ENCODE data around the gene AK2. TPM values are rescaled to one million over a fixed set of nuclear protein-coding genes. Genes with fewer than 3 reads are reported as not detected.
"Not testable (repeated sequence)": the region's sequence is repeated elsewhere in the genome, so short reads cannot be mapped to it uniquely, and the experiment has no call there.

The AK2 gene
- total and polyA plus RNA-seq, 4 donors, result 71.8 to 95.6 (median 82.6) TPM

DNA sequence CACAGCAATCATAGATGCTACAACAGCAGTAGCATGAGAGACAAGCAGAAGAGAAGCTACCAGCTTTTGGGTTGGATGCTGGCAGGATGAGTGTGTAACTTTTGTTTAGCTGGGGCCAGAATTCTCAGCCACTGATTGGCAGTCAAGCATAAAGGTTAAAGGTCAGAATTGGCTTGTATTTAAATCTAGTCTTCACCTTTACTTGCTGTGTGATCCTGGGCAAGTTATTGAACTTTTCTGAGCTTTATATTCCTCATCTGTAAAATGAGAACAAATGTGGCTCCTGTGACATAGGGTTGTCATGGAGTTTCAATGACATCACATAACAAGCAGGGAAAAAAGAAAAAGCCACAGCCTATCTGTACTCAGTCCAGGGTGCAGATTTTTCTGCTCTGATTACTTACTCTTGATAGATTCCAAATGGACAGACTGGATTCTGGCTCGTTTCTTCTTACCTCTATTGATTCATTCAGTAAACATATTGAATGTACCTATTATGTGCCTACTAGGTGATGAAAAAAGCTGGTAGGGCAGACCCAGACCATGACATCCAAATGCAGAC lies 41.4 kb upstream of the AK2 start:
- Histone ChIP-seq H3K4me1 (ENCODE audit: control insufficient read depth in 1 of 2, insufficient read depth in 2 of 2, low read length in 2 of 2) (no peaks in the 10 kb centered on the region), H3K27ac (ENCODE audit: low read depth in 1 of 2, low read length in 2 of 2) (no peak overlapping the region), H3K9me3 (ENCODE audit: control insufficient read depth, low read length) (no peaks in the 10 kb centered on the region), H3K4me3 (ENCODE audit: low read length in 2 of 2) (no peak overlapping the region), H3K36me3 (ENCODE audit: control insufficient read depth in 1 of 2, insufficient read depth in 2 of 2, low read length in 1 of 2) (no peaks in the 10 kb centered on the region), H3K27me3 (ENCODE audit: control insufficient read depth in 1 of 2, insufficient read depth in 2 of 2, low read length in 1 of 2) (no peaks in the 10 kb centered on the region)
- ATAC-seq (ENCODE audit: low FRiP score) (no peak), DNase-seq (no peak)
- WGBS, 2 donors, result 47 to 66% methylated on average over 1 of the region's 1 CpG
- intact Hi-C loops (cut with DNase I), result no loop called here

GRCh38 chr1:33074193-33074945 lies 37.7 kb upstream of the AK2 start:
- ATAC-seq (ENCODE audit: low FRiP score) (no peak), DNase-seq (no peak)
- no peaks in the 10 kb centered on the region for H3K27me3 ChIP-seq (ENCODE audit: control insufficient read depth in 1 of 2, insufficient read depth in 2 of 2, low read length in 1 of 2)
- intact Hi-C loops (cut with DNase I), result no loop called here
- no peaks in the 10 kb centered on the region for H3K4me1 ChIP-seq (ENCODE audit: control insufficient read depth in 1 of 2, insufficient read depth in 2 of 2, low read length in 2 of 2)
- H3K36me3 ChIP-seq (ENCODE audit: control insufficient read depth in 1 of 2, insufficient read depth in 2 of 2, low read length in 1 of 2), result no peaks in the 10 kb centered on the region
- H3K4me3 ChIP-seq (ENCODE audit: low read length in 2 of 2), result no peak overlapping the region
- H3K27ac ChIP-seq (ENCODE audit: low read depth in 1 of 2, low read length in 2 of 2), result no peak overlapping the region
- WGBS, 2 donors, result 69 to 71% methylated on average over 4 of the region's 4 CpGs
- H3K9me3 ChIP-seq (ENCODE audit: control insufficient read depth, low read length), result no peaks in the 10 kb centered on the region

GRCh38 chr1:33072707-33073106 lies 36.0 kb upstream of the AK2 start:
- H3K9me3 ChIP-seq (ENCODE audit: control insufficient read depth, low read length), result no peaks in the 10 kb centered on the region
- WGBS, 2 donors, result 70 to 81% methylated on average over 2 of the region's 2 CpGs
- intact Hi-C loops (cut with DNase I), result no loop called here
- H3K36me3 ChIP-seq (ENCODE audit: control insufficient read depth in 1 of 2, insufficient read depth in 2 of 2, low read length in 1 of 2), result no peaks in the 10 kb centered on the region
- H3K27me3 ChIP-seq (ENCODE audit: control insufficient read depth in 1 of 2, insufficient read depth in 2 of 2, low read length in 1 of 2), result no peaks in the 10 kb centered on the region
- H3K4me3 ChIP-seq (ENCODE audit: low read length in 2 of 2), result no peak overlapping the region
- no peak overlapping the region for H3K27ac ChIP-seq (ENCODE audit: low read depth in 1 of 2, low read length in 2 of 2)
- DNase-seq (no peak), ATAC-seq (ENCODE audit: low FRiP score) (no peak)
- no peaks in the 10 kb centered on the region for H3K4me1 ChIP-seq (ENCODE audit: control insufficient read depth in 1 of 2, insufficient read depth in 2 of 2, low read length in 2 of 2)

DNA sequence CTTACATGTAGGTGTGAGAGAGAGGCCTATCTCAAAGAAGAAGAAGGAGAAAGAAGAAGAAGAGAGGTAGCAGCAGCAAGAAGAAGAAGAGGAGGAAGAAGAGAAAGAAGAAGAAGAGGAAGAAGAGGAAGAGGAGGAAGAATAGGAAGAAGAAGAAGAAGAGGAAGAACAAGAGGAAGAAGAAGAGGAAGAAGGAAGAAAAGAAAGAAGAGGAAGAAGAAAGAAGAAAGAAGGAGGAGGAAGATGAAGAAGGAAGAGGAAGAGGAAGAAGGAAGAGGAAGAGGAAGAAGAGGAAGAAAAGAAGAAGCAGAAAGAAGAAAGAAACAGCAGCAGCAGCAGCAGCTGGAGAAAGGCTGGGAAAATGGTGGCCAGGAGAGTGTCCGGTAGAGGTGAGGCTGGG lies 33.9 kb upstream of the AK2 start:
- Histone ChIP-seq H3K9me3 (ENCODE audit: control insufficient read depth, low read length) (peaks cover under 1% of the 10 kb centered on the region), H3K4me3 (ENCODE audit: low read length in 2 of 2) (no peak overlapping the region), H3K36me3 (ENCODE audit: control insufficient read depth in 1 of 2, insufficient read depth in 2 of 2, low read length in 1 of 2) (no peaks in the 10 kb centered on the region), H3K27ac (ENCODE audit: low read depth in 1 of 2, low read length in 2 of 2) (no peak overlapping the region), H3K27me3 (ENCODE audit: control insufficient read depth in 1 of 2, insufficient read depth in 2 of 2, low read length in 1 of 2) (no peaks in the 10 kb centered on the region), H3K4me1 (ENCODE audit: control insufficient read depth in 1 of 2, insufficient read depth in 2 of 2, low read length in 2 of 2) (no peaks in the 10 kb centered on the region)
- no peak for ATAC-seq (ENCODE audit: low FRiP score)
- 96% methylated on average over 1 of the region's 1 CpG for WGBS, 2 donors
- intact Hi-C loops (cut with DNase I), result no loop called here
- DNase-seq, result no peak

DNA sequence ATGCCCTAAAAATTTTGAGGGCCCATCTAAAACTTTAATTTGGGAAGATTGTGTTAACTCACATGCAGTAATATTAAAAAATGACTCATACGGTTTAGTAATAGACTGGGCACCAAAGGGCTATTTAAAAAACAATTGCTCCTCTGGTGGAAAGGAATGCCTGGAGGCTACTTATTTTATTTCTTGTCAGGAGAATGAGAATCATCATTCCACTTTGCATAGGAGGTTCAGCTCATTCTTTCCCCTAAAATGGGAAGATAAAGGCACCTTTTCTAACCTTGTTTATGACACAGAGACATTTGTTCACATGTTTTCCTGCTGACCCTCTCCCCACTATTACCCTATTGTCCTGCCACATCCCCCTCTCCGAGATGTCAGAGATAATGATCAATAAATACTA lies 31.4 kb upstream of the AK2 start:
- H3K27ac ChIP-seq (ENCODE audit: low read depth in 1 of 2, low read length in 2 of 2); H3K4me1 ChIP-seq (ENCODE audit: control insufficient read depth in 1 of 2, insufficient read depth in 2 of 2, low read length in 2 of 2); H3K27me3 ChIP-seq (ENCODE audit: control insufficient read depth in 1 of 2, insufficient read depth in 2 of 2, low read length in 1 of 2); intact Hi-C loops (cut with DNase I); H3K4me3 ChIP-seq (ENCODE audit: low read length in 2 of 2); H3K36me3 ChIP-seq (ENCODE audit: control insufficient read depth in 1 of 2, insufficient read depth in 2 of 2, low read length in 1 of 2); H3K9me3 ChIP-seq (ENCODE audit: control insufficient read depth, low read length); DNase-seq; ATAC-seq (ENCODE audit: low FRiP score): not testable (repeated sequence)
- 37 to 40% methylated on average over 2 of the region's 2 CpGs for WGBS, 2 donors

- ATAC-seq (ENCODE audit: low FRiP score); H3K4me3 ChIP-seq (ENCODE audit: low read length in 2 of 2); H3K27me3 ChIP-seq (ENCODE audit: control insufficient read depth in 1 of 2, insufficient read depth in 2 of 2, low read length in 1 of 2); H3K27ac ChIP-seq (ENCODE audit: low read depth in 1 of 2, low read length in 2 of 2); H3K4me1 ChIP-seq (ENCODE audit: control insufficient read depth in 1 of 2, insufficient read depth in 2 of 2, low read length in 2 of 2); H3K36me3 ChIP-seq (ENCODE audit: control insufficient read depth in 1 of 2, insufficient read depth in 2 of 2, low read length in 1 of 2); H3K9me3 ChIP-seq (ENCODE audit: control insufficient read depth, low read length); intact Hi-C loops (cut with DNase I); DNase-seq: not testable (repeated sequence)
- 94% methylated on average over 3 of the region's 3 CpGs for WGBS, 2 donors
Observed at GRCh38 chr1:33066477-33066876, 29.8 kb upstream of the AK2 start.

DNA sequence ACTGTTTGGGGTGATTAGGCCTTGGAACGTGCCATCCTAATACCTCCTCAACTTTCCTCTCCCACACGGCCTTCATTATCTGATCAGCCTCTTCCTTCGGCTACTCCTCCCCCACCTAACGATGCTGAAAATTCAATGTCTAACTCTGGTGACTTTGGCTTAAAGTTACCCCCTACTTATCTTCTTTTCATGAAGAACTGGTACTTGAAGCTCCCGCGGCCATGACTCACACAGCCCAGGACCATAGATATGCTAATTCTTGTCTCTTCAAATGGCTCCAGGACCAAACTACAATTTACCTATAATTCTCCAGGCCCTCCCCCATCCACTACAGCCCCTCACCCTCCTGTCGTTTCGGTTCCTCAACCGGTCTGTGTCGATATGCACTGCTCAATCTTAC lies 28.6 kb upstream of the AK2 start:
- no peak for DNase-seq
- Histone ChIP-seq H3K27ac (ENCODE audit: low read depth in 1 of 2, low read length in 2 of 2) (no peak overlapping the region), H3K9me3 (ENCODE audit: control insufficient read depth, low read length) (peaks cover 6% of the 10 kb centered on the region), H3K36me3 (ENCODE audit: control insufficient read depth in 1 of 2, insufficient read depth in 2 of 2, low read length in 1 of 2) (no peaks in the 10 kb centered on the region), H3K27me3 (ENCODE audit: control insufficient read depth in 1 of 2, insufficient read depth in 2 of 2, low read length in 1 of 2) (no peaks in the 10 kb centered on the region), H3K4me1 (ENCODE audit: control insufficient read depth in 1 of 2, insufficient read depth in 2 of 2, low read length in 2 of 2) (no peaks in the 10 kb centered on the region), H3K4me3 (ENCODE audit: low read length in 2 of 2) (no peak overlapping the region)
- WGBS, 2 donors, result 85 to 89% methylated on average over 10 of the region's 10 CpGs
- ATAC-seq (ENCODE audit: low FRiP score), result no peak
- intact Hi-C loops (cut with DNase I), result no loop called here

DNA sequence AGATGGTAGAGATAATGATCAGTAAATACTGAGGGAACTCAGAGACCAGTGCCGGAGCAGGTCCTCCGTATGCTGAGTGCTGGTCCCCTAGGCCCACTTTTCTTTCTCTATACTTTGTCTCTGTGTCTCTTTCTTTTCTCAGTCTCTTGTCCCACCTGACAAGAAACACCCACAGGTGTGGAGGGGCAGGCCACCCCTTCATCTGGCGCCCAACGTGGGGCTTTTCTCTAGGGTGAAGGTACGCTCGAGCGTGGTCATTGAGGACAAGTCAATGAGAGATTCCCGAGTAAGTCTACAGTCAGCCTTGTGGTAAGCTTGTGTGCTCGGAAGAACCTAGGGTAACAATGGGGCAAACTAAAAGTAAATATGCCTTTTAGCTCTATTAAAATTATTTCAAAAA lies 27.6 kb upstream of the AK2 start:
- DNase-seq; H3K36me3 ChIP-seq (ENCODE audit: control insufficient read depth in 1 of 2, insufficient read depth in 2 of 2, low read length in 1 of 2); H3K27me3 ChIP-seq (ENCODE audit: control insufficient read depth in 1 of 2, insufficient read depth in 2 of 2, low read length in 1 of 2); H3K4me3 ChIP-seq (ENCODE audit: low read length in 2 of 2); intact Hi-C loops (cut with DNase I); ATAC-seq (ENCODE audit: low FRiP score); H3K9me3 ChIP-seq (ENCODE audit: control insufficient read depth, low read length); H3K27ac ChIP-seq (ENCODE audit: low read depth in 1 of 2, low read length in 2 of 2); H3K4me1 ChIP-seq (ENCODE audit: control insufficient read depth in 1 of 2, insufficient read depth in 2 of 2, low read length in 2 of 2): not testable (repeated sequence)
- WGBS, 2 donors, result 88 to 91% methylated on average over 9 of the region's 9 CpGs

DNA sequence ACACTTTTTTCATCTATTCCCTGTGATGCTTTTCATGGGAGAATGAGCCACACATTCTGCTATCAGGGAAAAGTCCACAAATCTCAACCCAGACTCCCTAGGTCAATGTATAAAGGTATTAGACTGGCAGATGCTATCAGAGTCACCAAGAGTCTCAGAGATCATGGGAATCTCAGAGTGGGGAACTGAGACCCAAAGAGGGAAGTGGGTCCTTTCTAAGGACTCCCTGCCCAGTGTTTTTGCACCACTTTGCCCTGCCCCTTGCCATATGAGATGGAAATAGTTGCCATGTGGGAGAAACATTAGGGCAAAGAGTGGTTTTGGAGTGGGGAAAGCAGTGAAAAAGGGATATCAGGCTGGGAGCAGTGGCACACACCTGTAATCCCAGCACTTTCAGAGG lies 25.2 kb upstream of the AK2 start:
- Histone ChIP-seq H3K36me3 (ENCODE audit: control insufficient read depth in 1 of 2, insufficient read depth in 2 of 2, low read length in 1 of 2) (no peaks in the 10 kb centered on the region), H3K27me3 (ENCODE audit: control insufficient read depth in 1 of 2, insufficient read depth in 2 of 2, low read length in 1 of 2) (no peaks in the 10 kb centered on the region), H3K4me3 (ENCODE audit: low read length in 2 of 2) (no peak overlapping the region), H3K27ac (ENCODE audit: low read depth in 1 of 2, low read length in 2 of 2) (no peak overlapping the region), H3K9me3 (ENCODE audit: control insufficient read depth, low read length) (peaks cover 6% of the 10 kb centered on the region), H3K4me1 (ENCODE audit: control insufficient read depth in 1 of 2, insufficient read depth in 2 of 2, low read length in 2 of 2) (no peaks in the 10 kb centered on the region)
- intact Hi-C loops (cut with DNase I), result no loop called here
- ATAC-seq (ENCODE audit: low FRiP score) (no peak), DNase-seq (no peak)

Measured in aorta (tissue), 5 donors.